LoVo (cell line): ENCODE data around the gene CACNG1.

ENCODE experiments used
- DNase-seq: peaks from one replicate; pipeline ENCODE4 v3.0.0-alpha.2; 2016; ENCODE audit warnings: low spot score

Gene CACNG1

GRCh38 chr17:67044016-67044772 is at the start of gene CACNG1:
Gene CACNG1 (plus strand): TSS chr17:67044554. CDS start chr17:67044661, 107 bp downstream.
- DNase-seq = no peak

- no peak for DNase-seq
Observed at GRCh38 chr17:66994930-66995535, 49.3 kb upstream of the CACNG1 start.

GRCh38 chr17:66995944-66996343 is 48.4 kb upstream of the CACNG1 start:
- DNase-seq = no peak

- DNase-seq = no peak
Observed at GRCh38 chr17:66996926-66997325, 47.4 kb upstream of the CACNG1 start.

GRCh38 chr17:67003231-67003630 is 41.1 kb upstream of the CACNG1 start:
- DNase-seq = no peak

- no peak for DNase-seq
Observed at GRCh38 chr17:67004181-67004580, 40.2 kb upstream of the CACNG1 start.

GRCh38 chr17:67007266-67007665 is 37.1 kb upstream of the CACNG1 start:
- DNase-seq = no peak

- no peak for DNase-seq
Observed at GRCh38 chr17:67008101-67008500, 36.3 kb upstream of the CACNG1 start.

- DNase-seq = no peak
Observed at GRCh38 chr17:67011527-67012175, 32.7 kb upstream of the CACNG1 start.

- DNase-seq = no peak
Observed at GRCh38 chr17:67013891-67014290, 30.5 kb upstream of the CACNG1 start.

GRCh38 chr17:67015001-67015400 is 29.4 kb upstream of the CACNG1 start:
- no peak for DNase-seq

- DNase-seq = no peak
Observed at GRCh38 chr17:67016039-67016762, 28.2 kb upstream of the CACNG1 start.

- no peak for DNase-seq
Observed at GRCh38 chr17:67017910-67018309, 26.4 kb upstream of the CACNG1 start.

- DNase-seq = no peak
Observed at GRCh38 chr17:67018471-67019434, 25.6 kb upstream of the CACNG1 start.

GRCh38 chr17:67019809-67020208 is 24.5 kb upstream of the CACNG1 start:
- DNase-seq = no peak

GRCh38 chr17:67020293-67020766 is 24.0 kb upstream of the CACNG1 start:
- no peak for DNase-seq

- no peak for DNase-seq
Observed at GRCh38 chr17:67021196-67021595, 23.2 kb upstream of the CACNG1 start.

GRCh38 chr17:67021743-67022450 is 22.5 kb upstream of the CACNG1 start:
- no peak for DNase-seq

GRCh38 chr17:67022451-67022810 is 21.9 kb upstream of the CACNG1 start:
- DNase-seq = no peak

- DNase-seq = no peak
Observed at GRCh38 chr17:67024736-67025135, 19.6 kb upstream of the CACNG1 start.
